Neural cell (in vitro differentiated cells): ENCODE results near the gene LRRC45.

Source experiments
- SMC3 ChIP-seq: fragments of 450-650 bp; conservative IDR thresholded peaks from 2 replicates; pipeline ENCODE4 v1.6.1; 2014; ENCODE audit warnings: antibody characterized with exemption, mild to moderate bottlenecking, moderate library complexity; ENCODE audit not compliant: poor library complexity
- TF ChIP-seq, protein P1 (sequence below): fragments of 450-650 bp; IDR thresholded peaks from 2 replicates; pipeline ENCODE4 v1.5.1; 2014; ENCODE audit warnings: antibody characterized with exemption, mild to moderate bottlenecking, moderate library complexity; ENCODE audit not compliant: poor library complexity, severe bottlenecking

DNA sequence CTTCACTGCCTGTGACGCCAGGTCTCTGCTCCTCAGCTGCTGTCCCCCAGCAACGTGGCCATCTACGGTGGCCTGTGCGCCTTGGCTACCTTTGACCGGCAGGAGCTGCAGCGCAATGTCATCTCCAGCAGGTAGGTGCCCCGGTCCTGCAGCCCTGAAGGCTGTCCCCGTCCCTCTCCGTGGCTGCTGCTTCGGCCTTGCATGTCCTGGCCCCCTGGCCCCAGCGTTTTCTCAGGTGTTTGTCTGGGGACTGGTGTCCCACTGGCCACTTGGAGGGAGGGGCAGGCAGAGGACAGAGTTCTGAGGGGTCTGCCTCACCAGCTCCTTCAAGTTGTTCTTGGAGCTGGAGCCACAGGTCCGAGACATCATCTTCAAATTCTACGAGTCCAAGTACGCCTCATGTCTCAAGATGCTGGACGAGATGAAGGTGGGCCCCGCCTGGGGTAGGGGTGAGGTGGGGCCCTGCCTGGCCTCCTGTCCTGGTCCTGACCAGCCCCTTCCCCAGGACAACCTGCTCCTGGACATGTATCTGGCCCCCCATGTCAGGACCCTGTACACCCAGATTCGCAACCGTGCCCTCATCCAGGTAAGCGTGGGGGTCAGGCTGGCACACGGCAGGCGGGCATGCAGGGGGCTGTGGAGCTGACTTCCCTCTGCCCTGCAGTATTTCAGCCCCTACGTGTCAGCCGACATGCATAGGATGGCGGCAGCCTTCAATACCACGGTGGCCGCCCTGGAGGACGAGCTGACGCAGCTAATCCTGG is 33.0 kb downstream of the LRRC45 start:
- TF ChIP-seq SMC3, result no peak
- TF ChIP-seq, protein P1, sequence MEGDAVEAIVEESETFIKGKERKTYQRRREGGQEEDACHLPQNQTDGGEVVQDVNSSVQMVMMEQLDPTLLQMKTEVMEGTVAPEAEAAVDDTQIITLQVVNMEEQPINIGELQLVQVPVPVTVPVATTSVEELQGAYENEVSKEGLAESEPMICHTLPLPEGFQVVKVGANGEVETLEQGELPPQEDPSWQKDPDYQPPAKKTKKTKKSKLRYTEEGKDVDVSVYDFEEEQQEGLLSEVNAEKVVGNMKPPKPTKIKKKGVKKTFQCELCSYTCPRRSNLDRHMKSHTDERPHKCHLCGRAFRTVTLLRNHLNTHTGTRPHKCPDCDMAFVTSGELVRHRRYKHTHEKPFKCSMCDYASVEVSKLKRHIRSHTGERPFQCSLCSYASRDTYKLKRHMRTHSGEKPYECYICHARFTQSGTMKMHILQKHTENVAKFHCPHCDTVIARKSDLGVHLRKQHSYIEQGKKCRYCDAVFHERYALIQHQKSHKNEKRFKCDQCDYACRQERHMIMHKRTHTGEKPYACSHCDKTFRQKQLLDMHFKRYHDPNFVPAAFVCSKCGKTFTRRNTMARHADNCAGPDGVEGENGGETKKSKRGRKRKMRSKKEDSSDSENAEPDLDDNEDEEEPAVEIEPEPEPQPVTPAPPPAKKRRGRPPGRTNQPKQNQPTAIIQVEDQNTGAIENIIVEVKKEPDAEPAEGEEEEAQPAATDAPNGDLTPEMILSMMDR, result no peak
